Measurements from ENCODE around the gene KRT15. TPM values are rescaled to one million over a fixed set of nuclear protein-coding genes. Genes with fewer than 3 reads are reported as not detected.

Gene KRT15
- total RNA-seq, 2 donors from 2014 or later: 0.47 TPM; not detected in 1

DNA sequence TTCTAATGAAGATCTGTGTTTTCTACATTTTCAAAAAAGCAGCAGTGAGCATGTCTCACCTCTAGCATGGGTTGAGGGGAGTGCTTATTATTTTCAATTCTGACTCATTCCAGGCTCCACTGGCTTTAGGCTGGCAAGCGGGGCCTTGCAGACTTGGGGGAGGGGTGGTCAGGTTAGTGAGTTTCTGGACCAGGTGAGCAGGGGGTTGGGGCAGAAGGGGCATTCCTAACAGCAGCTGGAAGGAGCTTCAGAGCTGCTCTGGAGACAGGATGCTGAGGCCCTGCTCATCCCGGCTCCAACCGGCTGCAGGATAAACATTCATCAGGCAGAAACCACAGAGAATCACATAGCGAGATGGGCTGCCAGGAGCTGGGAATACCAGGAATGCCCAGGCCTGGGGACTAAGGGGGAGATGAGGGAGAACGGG, 19.9 kb upstream of the KRT15 start:
- H3K4me1 ChIP-seq: no peaks in the 10 kb centered on the region
- TF ChIP-seq, protein P1, sequence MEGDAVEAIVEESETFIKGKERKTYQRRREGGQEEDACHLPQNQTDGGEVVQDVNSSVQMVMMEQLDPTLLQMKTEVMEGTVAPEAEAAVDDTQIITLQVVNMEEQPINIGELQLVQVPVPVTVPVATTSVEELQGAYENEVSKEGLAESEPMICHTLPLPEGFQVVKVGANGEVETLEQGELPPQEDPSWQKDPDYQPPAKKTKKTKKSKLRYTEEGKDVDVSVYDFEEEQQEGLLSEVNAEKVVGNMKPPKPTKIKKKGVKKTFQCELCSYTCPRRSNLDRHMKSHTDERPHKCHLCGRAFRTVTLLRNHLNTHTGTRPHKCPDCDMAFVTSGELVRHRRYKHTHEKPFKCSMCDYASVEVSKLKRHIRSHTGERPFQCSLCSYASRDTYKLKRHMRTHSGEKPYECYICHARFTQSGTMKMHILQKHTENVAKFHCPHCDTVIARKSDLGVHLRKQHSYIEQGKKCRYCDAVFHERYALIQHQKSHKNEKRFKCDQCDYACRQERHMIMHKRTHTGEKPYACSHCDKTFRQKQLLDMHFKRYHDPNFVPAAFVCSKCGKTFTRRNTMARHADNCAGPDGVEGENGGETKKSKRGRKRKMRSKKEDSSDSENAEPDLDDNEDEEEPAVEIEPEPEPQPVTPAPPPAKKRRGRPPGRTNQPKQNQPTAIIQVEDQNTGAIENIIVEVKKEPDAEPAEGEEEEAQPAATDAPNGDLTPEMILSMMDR (IDR thresholded peaks at IDR 0.05): no peak
- DNase-seq (ENCODE audit: low spot score): no peak
- H3K27me3 ChIP-seq: no peaks in the 10 kb centered on the region
- H3K27ac ChIP-seq: no peak overlapping the region
- no peaks in the 10 kb centered on the region for H3K9me3 ChIP-seq
- H3K4me3 ChIP-seq: no peak overlapping the region
- H3K36me3 ChIP-seq: no peaks in the 10 kb centered on the region

DNA sequence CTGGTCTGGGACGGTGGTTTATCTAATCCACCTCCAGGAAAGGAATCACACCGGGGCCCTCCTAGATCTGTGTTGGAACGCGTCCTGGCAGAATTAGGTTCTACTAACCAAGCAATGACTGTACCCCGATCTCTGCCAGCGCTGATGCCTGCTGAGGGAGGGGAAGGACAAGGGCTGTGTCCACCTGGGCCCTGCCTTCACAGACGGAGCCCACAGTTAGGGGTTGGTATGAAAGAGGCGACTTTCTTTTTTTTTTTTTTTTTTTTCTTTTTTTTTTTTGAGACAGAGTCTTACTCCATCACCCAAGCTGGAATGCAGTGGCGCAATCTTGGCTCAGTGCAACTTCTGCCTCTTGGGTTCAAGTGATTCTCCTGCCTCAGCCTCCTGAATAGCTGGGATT, 19.3 kb upstream of the KRT15 start:
- no peak for DNase-seq (ENCODE audit: low spot score)

DNA sequence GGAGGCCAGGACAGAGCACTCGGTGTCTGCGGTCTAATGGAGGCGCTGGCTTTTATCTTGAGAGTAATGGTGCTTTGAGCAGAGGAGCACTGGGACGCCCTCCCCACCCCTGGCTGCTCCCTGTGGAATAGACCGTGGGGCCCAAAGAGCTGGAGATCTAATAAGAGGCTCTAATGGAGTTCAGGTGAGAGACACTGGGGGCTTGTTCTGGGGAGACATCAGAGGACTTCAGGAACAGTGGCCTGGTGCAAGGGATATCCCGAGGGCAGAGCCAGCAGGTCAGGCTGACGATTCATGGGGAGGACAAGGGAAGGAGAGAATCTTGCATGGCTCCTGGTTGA, 18.9 kb upstream of the KRT15 start:
- Histone ChIP-seq H3K36me3 (no peaks in the 10 kb centered on the region), H3K4me1 (no peaks in the 10 kb centered on the region), H3K4me3 (no peak overlapping the region), H3K27me3 (no peaks in the 10 kb centered on the region), H3K9me3 (no peaks in the 10 kb centered on the region), H3K27ac (no peak overlapping the region)
- no peak for DNase-seq (ENCODE audit: low spot score)
- TF ChIP-seq, protein P1 (IDR thresholded peaks at IDR 0.05): no peak

More for the DNA sequence above, 19.3 kb upstream of the KRT15 start:
- TF ChIP-seq, protein P1 (IDR thresholded peaks at IDR 0.05): no peak
- Histone ChIP-seq H3K9me3 (no peaks in the 10 kb centered on the region), H3K27me3 (no peaks in the 10 kb centered on the region), H3K36me3 (no peaks in the 10 kb centered on the region), H3K27ac (no peak overlapping the region), H3K4me3 (no peak overlapping the region), H3K4me1 (no peaks in the 10 kb centered on the region)

DNA sequence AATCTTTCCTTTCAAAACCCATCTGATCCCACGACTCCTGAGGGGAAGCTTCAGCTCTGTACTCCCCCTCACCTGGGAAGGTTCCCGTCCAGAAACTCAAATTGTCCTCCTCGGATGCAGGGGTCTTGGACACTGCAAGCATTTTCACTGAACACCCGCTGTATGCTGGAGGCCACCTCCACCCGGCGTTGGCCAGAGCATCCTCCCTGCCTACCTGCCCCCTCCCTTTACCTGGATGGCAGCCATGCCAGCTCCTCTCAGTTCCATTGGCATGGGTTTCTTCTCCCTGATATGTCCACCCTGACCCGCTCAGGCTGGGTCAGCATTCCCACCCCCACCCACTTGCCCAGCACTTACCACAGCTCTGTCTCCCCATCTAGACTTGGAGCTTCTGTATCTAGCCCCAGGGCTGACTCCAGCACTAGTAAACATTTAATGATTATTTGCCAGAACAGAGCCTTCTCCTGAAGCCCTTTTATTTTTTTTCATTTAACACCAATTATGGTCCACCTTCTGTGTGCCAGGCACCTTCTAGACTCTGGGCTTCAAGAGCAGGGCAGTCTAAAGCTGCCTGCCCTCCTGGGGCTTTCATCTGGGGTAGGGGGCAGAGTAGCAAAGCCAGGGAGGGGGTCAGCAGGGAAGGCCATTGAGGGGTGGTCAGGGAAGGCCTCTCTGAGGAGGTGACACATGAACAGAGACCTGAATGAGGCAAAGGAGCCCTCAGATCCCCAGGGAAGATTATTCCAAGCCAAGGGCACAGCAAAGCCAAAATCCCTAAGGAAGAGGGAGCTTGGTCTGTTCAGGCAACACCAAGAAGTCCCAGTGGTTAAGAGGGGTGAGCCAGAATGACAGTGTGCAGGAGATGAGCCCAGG, 18.3 kb upstream of the KRT15 start:
- DNase-seq (ENCODE audit: low spot score): no peak
- Histone ChIP-seq H3K9me3 (no peaks in the 10 kb centered on the region), H3K36me3 (no peaks in the 10 kb centered on the region), H3K27me3 (no peaks in the 10 kb centered on the region), H3K4me1 (no peaks in the 10 kb centered on the region), H3K27ac (no peak overlapping the region), H3K4me3 (no peak overlapping the region)
- TF ChIP-seq, protein P1 (IDR thresholded peaks at IDR 0.05): no peak

DNA sequence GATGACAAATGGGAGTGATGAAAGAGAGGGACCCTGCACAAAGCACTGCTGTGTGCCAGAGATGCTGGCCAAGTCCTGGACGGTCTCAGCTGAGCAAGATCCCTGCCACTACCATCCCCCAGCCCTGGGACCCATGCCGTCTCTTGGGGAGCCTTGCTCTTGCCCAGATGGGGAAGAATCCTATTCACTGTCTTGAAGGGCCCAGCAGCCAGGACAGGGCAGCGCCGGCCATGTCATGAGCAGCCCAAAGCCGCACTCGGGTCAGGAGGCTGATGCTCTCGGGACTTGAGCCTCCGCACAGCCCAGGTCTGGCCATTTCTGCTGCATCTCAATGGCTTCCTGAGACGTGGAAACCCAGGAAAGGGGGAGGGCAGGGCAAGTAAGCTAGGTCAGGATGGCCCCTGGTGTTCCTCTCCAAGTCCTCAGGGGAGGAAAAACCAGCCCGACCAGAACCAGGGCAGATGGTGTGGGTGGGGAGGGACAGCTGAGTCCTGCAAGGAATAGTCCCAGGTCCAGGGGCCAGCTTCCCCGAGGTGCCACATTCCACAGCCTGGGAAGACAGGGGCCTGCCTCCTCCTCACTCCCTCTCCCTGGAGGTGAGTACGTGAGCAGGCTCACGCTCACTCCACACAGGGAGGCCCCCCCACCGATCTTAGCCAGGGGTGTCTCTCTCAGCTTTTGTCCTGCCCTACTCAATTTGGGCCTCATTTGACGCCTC, 17.2 kb upstream of the KRT15 start:
- no peak for DNase-seq (ENCODE audit: low spot score)
- H3K36me3 ChIP-seq: no peaks in the 10 kb centered on the region
- no peaks in the 10 kb centered on the region for H3K27me3 ChIP-seq
- H3K4me1 ChIP-seq: no peaks in the 10 kb centered on the region
- TF ChIP-seq, protein P1 (IDR thresholded peaks at IDR 0.05): no peak
- H3K9me3 ChIP-seq: no peaks in the 10 kb centered on the region
- no peak overlapping the region for H3K4me3 ChIP-seq
- H3K27ac ChIP-seq: no peak overlapping the region
